Amniotic stem cell (primary cell): ENCODE data around the gene LIN28B.

Experiments
- DNase-seq: peaks from one replicate; lab custom pipeline; 2025; lab: John Stamatoyannopoulos, UW

Gene LIN28B

DNA sequence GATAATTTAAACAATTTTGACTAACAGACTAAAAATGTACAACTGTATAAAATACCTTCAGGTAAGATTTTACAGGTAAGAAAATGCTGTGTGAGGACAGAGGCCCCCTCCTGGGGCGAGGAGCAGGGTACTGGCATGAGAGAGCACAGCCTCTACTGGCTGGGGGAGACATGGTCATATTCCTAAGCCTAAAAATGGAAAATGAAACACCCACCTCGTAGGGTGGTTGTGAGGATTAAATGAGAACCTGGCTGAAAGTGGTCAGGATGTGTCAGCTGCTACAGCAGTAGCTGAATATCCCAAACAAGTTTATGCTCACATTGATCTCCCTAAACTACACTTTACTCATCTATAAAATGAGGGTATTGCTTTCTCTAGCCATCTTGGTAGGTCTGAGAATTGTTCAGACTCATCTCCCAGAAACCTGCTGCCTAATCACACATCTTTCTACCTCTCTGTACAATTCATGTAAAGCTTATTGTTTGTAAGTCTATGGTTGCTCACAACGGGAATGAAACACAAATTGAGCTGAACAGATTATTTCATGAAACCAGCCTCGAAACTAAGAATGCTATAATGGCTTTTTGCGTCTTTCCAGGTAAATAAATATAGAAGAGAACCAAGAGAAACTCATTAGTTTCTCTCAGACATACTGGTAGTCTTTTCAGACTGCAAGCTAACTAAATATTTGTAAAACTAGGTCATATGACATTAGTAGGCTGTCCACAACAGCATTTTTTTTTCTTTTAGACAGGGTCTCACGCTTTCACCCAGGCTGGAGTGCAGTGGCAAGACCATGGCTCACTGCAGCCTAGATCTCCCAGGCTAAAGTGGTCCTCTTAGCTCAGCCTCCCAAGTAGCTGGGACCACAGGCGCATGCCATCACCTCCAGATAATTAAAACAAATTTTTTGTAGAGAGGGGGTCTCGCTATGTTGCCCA is 153.3 kb downstream of the LIN28B start:
- DNase-seq, result no peak

DNA sequence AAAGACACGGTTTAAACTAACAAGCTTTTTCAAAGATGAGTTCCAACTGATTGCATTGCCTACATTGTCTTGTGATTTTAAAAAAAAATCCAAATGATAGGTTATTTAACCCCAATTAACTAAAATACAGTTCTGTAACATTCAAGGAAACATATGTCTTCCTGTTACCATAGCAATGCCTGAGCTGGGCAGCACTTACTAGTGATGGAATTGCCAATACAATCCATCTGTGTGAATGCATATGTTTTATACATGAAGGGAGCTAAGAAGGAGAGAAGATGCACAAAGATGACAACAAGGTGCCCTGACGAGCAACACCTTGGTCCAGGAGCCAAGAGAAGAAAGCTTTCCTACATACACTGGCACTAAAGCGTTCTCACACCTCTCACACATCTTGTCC is 154.2 kb downstream of the LIN28B start:
- no peak for DNase-seq

GRCh38 chr6:105111871-105112270 is 155.0 kb downstream of the LIN28B start:
- no peak for DNase-seq

GRCh38 chr6:105112577-105112976 is 155.7 kb downstream of the LIN28B start:
- DNase-seq, result no peak

DNA sequence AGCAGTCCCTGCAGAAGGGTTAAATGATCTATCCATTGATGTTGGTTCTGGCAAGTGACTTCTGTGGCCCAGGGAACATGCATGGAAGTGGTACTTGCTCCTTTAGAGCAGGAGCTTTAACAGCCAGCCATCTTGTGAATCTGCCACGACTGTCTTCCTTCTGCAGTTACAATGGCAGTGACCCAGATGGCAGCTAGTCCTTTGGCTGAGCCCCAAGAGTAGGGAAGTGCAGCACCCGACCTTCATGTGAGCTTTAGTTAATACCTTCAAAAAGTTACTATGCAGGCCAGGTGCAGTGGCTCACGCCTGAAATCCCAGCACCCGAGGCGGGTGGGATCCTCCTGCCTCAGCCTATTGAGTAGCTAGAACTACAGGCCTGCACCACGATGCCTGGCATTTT is 156.5 kb downstream of the LIN28B start:
- DNase-seq, result no peak

GRCh38 chr6:105116150-105116549 is 159.2 kb downstream of the LIN28B start:
- no peak for DNase-seq

DNA sequence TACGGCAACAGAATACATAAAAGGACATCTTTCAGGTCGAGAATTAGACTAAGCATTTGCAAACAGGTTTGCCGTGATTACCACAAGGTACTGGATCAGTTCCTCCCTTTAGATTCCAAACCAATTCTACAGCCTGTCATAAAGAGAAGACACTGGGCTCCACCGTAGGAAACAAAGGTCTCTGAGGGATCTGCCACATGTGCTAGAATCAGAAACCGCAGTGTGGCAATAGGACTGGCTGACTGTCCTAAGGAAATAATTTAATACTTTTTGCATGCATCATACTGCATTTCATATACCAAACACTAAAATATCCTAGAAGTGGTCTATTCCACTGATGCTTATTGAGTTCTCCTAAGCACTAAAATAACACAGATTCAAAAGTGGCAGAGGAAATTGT is 163.7 kb downstream of the LIN28B start:
- DNase-seq, result no peak

DNA sequence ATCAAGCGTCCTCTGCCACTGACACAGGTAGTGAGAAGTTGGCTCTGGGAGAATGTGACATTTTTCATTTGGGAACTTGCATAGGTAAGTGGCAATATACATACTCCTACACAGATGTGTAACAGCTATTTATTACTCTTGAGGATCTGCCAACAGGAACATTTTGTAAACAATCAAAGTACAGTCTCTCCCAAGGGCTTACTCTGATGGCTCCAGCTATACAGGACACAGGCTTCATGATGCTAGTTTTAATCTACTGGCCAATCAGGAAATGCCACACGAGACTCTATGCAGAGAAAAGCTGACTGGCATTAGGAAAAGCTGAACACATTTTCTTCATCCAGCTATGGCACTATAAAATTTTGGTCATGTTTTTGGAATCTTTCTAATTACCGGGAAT is 165.1 kb downstream of the LIN28B start:
- DNase-seq, result no peak

GRCh38 chr6:105122717-105123116 is 165.8 kb downstream of the LIN28B start:
- DNase-seq, result no peak
